ENCODE results near the gene BCKDHA.
"Not testable (repeated sequence)": the region's sequence is repeated elsewhere in the genome, so short reads cannot be mapped to it uniquely, and the experiment has no call there.

BCKDHA gene

DNA sequence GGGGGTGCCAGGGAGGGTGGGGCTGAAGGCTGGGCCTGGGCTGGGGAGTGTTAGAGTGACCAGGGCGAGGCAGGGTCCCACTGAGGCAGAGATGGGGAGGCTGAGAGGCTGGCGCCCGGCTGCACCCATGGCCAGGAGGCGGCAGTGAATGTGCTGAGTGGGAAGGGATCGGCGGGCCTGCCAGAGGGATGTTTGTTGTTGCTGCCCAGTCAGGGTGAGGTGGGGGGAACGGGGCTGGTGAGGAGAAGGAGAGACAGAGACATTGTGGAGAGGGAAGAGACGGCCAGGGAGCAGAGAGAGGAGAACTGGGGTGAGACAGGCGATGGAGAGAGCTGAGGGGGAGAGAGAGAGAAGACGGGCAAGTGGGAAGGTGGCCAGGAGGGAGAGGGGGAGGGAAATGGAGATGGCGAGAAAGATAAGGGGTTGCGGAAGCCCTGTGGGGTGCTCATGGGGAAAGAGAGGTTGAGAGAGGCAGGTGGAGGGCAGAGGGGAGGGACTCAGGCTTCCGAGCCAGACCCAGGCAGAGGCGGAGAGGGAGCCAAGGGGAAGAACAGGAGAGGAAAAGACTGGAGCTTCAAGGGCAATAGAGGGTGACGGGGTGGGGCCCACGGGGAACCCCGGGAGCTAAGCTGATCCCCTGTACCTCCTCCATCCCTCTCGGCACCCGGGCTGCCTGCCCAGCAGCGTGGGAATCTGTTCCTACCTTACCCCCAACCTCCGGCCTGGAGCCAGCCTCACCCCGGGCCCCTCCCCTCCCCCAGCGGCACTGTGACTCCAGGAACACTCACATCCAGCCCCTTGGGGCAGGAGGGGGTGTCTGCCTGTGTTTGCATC, 30.2 kb downstream of the BCKDHA start:
- DNase-seq, result peak; percentile 45

DNA sequence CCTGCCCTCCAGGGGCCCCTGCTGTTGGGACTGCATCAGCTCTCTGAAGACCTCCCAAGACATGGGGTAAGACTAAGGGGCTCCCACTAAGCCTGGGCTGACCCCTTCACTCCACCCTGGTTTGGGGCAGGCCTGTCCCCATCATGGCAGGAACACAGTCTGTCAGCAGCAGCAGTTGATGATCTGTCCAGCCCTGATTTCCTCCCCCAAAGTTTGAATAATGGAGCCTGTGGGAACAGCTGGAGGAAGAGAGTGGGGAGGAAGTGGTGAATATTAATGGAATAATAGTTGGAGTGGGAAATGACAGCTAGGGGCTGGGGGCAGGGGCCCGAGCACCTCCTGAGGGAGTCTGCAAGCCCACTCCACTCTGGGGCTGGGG, 30.9 kb downstream of the BCKDHA start:
- DNase-seq, result no peak

DNA sequence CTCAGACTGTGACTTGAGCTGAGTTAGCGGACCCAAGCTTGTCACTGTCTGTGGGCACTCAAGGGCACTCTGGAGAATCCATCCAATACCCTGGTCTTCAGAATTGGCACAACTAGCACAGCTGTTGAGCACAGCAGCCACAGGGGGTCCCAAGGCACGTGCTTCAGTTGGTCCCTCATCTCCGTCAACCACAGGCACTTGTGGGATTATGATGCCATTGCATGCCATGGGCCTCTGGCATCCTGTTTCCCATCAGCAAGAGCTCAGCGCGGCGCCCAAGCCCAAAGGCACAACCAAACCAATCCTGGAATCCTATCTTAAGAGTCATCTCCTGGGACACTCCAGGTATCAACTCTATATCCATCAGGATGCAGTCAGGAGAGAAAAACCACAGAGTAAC, 33.3 kb downstream of the BCKDHA start:
- DNase-seq, result no peak

DNA sequence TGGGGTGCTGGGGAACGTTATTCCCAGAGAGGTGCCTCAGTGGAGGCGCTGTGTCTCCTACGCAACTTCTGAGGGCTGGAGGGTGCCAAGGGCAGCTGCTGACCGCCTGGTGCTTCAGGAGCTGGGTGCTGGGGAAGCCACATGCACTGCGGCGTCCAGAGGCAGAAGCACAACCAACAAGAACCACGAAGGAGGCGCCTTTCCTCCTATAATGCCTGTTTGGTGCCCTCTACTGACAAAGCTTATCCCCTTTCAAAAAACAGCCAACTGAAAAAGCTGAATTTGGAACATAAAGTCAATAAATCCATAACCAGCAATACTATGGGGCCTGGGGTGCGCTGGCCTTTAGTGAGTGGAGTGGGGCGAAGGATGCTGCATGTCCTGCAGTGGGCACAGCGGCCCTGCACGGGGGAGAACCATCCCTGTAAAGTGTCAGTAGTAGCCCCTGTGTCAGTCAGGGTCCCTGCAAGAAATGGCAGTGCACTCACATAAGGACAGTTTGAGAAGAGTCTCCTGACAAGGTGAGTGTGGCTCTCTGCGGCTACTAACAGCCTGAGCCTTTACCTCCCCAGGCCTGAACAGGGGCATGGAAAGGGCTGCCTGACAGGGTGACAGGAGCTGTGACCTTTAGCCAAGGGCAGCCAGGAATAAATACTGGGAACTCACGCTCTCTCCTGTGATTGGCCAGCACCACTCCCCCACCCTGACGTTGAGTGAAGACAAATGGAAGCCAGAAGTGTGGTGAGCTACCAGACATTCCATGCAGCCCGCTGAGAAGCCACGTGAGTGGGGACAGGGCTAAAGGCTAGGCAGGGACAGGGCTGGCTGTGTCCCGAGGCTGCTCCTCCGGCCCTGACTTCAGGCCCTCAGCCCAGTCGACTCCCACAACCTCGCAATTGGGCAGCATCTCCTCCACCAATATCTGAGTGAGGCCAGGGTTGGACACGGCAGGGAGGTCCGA, 34.1 kb downstream of the BCKDHA start:
- DNase-seq, result no peak

DNA sequence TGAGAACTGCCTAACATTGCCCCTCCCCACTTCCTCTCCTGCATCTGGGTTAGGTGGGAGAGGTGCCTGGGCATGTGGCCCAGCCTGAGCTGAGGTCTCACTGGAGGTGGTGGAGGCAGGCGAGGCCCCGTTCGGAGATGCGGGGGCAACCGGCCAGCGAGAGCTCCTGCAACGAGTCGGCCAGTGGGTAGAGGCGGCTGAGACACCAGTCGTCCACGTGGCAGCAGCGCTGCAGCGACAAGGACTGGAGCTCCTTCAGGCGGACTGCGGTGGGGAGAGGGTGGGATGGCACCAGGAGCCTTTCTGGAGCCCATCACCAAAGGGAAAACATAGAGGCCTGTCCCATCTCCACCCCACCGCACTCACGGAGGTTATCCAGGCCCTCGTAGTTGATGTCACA, 35.6 kb downstream of the BCKDHA start:
- DNase-seq, result no peak

DNA sequence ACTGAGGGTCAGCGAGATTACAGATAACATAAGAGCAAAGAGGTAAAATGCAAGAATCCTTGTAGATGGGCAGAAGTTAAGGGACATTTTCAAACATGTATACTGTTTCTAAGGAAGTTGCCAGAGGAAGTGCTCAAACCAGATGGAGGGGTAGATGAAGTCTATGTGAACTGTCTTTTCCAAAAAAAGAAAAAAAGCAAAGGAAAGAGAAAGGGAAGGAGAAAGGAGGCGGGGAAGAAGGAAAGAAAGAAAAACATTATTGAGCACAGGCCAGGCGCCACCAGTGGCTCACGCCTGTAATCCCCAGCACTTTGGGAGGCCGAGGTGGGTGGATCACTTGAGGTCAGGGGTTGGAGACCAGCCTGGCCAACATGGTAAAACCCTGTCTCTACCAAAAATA, 36.8 kb downstream of the BCKDHA start:
- DNase-seq, result no peak

DNA sequence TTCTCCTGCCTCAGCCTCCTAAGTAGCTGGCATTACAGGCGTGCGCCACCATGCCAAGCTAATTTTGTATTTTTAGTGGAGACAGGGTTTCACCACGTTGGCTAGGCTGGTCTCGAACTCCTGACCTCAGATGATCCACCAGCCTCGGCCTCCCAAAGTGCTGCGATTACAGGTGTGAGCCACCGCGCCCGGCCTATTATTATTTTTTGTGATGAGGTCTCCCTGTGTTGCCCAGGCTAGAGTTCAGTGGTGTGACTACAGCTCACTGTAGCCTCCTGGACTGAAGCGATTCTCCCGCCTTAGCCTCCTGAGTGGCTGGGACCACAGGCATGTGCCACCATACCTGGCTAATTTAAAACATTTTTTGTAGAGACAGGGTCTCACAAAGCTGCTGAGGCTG, 37.8 kb downstream of the BCKDHA start:
- DNase-seq, result not testable (repeated sequence)

DNA sequence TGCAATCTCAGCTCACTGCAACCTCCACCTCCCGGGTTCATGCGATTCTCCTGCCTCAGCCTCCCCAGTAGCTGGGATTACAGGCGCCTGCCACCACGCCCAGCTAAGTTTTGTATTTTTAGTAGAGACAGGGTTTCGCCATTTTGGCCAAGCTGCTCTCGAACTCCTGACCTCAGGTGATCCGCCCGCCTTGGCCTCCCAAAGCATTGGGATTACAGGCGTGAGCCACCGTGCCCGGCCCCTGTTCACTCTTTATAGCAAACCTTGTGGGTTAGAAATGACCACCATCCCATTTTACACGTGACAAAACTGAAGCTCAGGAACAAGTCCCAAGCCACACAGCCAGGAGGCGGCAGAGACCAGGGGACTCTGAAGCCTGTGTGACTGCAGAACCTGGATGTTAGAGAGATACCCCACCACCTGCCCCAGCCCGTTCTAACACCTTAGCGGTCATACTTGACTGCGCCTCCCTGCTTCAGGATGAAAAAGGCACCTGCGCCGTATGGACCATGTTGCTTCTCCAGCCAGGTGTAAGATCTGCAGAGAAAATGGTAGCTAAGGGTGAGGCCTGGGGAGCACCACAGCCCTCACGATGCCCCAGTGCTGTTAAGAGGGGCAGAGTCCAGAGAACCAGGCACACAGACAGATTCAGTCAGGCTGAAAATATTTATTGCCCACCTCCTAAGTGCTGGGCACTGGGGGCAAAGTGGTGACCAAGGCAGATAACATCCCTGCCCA, 38.5 kb downstream of the BCKDHA start:
- DNase-seq, result no peak

DNA sequence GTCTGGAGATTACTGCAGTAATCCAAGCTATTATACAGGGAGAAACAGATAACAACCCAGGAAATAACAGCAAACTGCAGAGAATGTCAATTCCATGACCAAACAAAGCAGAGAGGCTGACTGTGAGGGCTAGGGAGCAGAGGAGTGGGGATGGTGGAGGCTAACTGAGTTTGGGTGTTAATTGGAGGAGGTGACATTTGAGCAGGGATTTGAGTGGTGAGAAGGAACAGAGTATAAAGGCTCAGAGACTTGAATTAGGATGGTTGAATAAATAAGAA, 39.0 kb downstream of the BCKDHA start:
- DNase-seq, result no peak

DNA sequence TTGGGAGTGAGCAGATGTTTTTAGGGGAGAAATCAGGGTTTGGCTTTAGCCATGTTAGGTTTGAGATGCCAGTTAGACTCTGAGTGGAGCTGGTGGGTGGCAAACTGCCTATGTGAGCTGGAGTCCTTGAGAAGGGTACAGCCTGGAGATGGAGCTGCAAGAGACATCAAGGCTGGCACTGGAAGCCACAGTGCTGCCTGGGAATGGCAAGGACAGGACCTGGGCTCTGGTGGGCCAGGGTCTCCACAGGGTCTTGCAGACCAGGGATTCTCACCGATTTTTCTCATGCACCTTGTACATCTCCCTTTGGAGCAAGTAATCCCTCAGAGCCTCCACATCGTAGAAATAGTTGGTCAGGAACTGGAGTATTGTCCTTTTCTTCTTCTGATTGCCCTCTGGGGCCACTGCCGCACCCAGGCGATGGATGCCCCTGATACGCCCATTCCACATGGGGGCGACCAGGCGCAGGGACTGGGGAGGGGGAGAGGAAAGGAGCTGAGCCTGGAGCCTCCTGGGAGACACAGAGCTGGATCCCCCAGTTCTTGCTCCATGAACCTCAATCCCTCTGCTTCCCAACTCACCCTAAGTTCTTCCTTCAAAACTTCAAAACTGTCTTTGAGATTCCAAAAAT, 40.4 kb downstream of the BCKDHA start:
- DNase-seq, result no peak

DNA sequence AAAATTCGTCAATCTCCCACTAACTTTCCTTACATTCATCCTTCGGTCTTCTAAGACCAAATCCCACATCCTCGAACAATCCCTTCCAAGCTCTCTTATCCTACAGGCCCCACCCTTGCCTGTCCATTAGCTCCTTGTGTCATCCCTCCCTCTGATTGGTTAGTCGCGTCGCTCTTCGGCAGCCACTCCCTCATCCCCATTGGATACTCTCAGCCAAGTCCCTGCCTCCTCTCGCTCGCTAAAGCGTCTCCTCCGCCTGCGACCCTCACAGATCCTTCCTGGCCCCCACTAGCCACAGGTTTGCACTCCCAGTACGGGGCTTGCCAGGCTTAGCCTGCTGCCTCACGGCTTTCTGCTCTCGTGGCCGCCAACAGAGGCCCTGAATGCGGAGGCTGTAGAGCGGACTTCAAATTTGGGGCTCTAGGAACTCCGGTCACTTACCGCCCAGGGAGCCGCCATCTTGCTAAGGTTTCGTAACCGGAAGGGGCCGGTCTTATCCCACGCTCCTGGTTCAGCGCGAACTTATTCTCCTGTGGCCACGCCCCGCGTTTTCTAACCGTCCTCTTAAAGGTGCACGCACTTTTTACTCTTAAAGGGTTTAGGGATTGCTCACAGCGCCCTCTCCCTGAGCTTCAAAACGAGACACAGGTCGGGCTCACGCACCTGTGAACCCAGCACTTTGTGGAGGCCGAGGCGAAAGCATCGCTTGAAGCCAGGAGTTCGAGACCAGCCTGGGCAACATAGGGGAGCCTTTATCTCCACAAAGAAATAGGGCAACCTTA, 42.0 kb downstream of the BCKDHA start, which contains the start of gene DMAC2:
Gene DMAC2 (minus strand): TSS at position 472 of the 782 bp plus-strand sequence. CDS start 13 bp downstream, at position 459.
- DNase-seq, result peak; percentile 99

DNA sequence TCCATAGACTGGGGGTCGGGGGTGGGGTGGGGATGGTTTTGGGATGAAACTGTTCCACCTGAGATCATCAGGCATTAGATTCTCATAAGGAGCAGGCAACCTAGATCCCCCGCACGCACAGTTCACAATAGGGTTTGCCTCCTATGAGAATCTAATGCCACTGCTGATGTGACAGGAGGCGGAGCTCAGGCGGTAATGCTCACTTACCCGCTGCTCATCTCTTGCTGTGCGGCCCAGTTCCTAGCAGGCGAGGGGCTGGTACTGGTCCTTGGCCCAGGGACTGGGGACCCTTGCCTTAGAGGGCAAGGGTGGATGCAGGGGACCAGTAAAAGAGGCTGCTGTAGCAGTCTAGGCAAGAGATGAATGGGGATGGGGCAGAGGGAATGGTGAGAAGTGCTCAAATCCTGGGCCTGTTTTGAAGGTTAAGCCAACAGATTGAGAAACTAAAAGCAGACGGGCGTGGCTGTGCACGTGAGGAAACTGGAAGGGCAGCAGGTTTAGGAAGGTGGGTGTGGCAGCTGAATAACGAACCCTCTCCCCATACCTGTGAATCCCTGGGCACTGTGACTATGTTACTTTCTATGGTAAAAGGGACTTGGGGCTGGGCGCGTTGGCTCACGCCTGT, 43.8 kb downstream of the BCKDHA start:
- no peak for DNase-seq

DNA sequence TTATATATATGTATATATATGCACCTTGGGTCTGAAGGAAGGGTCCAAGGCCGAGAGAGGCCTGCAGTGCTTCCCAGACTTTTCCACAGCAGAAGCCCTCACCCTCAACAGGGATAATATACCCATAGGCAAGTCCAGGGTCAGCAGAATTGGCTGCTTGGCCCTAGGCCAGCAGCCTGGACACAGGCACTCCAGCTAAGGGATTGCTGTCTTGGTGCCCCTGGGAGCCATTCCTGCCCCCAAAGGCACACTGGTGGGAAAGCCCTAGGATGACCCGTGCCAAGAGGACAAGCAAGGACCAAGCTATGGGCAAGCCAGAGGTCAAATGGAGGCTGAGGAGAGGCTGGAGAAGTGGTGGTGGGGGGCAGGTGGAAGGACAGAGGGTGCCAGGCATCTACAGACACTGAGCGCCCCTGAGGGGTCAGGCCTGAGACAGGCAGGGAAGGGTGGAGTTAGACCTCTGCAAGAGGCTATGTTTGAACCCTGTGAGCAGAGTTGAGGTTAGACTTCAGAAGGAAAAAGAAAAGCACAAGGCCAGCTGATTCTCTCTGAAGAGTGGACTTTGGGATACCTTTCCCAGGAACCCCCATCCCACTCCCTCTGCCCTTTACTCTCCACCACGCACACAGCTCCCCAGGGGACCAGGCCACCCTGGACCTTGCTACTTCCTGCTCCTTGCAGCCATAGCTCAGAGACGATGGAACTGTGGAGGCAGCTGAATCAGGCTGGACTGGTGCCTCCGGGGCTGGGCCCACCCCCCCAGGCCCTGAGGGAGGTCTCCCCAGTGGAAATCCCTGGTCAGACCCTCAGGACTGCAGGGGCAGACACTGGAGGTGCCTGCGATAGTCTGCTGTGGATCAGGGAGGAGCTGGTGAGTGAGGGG, 45.1 kb downstream of the BCKDHA start, which contains the start of gene ERICH4:
Gene ERICH4 (plus strand): TSS at position 684 of the 883 bp plus-strand sequence. CDS start 14 bp downstream, at position 698.
- no peak for DNase-seq

DNA sequence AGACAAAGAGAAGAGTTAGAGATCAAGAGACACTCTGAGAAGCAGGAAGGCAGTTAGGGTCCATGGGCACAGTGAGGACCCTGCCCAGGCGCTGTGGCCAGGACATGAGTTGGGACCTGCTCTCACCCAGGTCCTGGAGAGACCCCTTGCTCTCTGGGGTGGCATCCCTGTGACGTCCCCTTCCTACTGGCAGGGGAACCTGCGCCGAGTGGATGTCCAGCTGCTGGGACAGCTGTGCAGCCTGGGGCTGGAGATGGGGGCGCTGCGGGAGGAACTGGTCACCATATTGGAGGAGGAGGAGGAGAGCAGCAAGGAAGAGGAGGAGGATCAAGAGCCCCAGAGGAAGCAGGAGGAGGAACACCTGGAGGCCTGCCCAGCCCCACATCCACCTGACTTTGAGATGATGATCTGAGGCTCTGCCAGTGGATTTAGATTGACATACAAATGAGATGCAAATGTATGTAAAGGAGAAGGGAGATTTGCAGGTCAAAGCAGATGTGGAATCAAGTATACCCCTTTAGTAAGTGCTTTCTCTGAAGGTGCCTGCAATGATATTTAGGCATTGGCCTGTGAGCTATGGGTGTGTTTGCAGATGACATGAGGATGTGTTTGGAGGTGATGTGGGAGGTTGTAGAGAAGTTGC, 46.3 kb downstream of the BCKDHA start:
- DNase-seq, result no peak

DNA sequence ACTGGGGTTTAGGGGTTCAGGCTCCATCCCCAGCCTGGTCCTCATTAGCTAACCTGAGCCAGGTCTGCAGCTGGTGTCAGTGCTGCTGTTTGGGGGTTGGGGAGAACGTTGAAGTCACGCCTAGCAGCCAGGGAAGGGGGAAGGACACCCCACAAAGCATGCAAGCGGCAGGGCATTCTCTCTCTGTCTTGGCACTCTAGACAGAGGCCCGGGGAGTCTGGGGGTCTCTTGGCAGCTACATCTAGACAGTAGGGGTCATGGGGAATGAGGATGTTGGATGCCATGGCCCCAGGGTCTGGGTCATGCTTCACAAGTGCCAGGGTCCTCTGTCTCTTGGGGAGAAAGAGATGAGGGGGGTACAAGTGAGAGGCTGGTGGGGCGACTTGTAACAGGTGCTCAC, 48.0 kb downstream of the BCKDHA start:
- DNase-seq, result no peak

DNA sequence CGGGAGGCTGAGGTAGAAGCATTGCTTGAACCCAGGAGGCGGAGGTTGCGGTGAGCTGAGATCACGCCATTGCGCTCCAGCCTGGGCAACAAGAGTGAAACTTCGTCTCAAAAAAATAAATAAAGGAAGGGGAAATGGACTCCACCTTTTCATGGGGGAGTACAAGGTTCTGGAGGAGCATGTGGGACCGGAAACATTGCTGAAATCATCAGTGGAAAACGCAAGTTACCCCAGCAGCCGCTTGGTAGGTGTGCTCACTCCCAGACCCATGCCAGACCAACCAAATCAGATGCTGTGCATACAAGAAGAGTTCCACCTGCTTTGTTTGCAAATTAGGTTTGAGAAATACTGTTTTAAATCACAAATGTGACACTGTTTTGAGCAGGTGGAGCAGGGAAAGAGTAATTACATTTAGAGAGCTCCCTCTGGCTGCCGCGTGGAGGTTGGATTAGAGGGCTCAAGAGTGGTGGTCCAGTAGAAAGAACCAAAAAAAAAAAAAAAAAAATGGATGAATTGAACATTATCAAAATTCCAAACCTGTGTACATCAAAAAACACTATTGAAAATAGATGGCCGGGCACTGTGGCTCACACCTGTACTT, 50.2 kb downstream of the BCKDHA start:
- no peak for DNase-seq

DNA sequence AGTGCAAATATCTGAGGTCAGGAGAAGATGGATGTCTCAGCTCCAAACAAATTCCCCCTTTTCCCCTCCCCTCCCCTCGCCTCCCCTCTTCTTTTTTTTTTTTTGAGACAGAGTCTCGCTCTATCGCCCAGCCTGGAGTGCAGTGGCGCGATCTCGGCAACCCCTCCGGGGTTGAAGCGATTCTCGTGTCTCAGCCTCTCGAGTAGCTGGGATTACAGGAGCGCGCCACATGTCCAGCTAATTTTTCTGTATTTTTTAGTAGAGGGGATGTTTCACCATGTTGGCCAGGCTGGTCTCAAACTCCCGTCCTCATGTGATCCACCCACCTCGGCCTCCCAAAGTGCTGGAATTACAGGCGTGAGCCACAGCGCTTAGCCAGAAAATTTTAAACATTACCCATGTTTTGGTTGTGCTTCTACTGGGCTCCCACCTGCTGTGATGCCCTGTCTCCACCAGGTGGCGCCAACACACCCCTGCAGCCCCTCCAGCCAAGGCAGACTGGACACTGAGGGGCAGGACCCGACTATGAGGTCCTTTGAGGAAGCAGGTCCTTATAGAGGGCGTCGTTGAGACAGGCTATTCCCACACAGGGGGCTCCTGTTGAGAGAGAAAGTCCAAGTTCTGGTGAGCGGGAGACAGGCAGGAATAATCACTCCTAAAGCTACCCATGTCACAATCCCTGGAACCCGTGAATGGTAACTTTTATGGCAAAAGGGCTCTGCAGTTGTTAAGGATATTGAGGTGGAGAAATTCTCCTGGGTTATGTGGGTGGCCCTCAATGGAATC, 51.7 kb downstream of the BCKDHA start:
- DNase-seq, result peak; percentile 79

DNA sequence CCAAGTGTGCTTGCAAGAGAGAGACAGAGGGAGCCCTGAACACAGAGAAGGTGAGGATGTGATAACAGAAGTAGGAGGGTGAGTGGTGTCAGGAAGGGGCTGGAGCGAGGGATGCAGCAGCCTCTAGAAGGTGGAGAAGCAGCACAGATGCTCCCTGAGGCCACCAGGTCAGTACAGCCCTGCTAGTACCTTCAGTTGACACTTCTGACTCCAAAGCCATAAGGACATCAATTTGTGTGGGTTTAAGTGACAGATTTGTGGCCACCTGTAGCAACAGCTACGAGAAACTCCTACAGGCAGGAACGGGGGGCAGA, 52.2 kb downstream of the BCKDHA start:
- no peak for DNase-seq

All from stimulated activated CD4-positive, alpha-beta T cell treated with anti-CD3 and anti-CD28 coated beads, Interleukin-15, amount 100 ng/mL, for 24 hours (primary cell).